ENCODE results near the gene UPK2.

The UPK2 gene

DNA sequence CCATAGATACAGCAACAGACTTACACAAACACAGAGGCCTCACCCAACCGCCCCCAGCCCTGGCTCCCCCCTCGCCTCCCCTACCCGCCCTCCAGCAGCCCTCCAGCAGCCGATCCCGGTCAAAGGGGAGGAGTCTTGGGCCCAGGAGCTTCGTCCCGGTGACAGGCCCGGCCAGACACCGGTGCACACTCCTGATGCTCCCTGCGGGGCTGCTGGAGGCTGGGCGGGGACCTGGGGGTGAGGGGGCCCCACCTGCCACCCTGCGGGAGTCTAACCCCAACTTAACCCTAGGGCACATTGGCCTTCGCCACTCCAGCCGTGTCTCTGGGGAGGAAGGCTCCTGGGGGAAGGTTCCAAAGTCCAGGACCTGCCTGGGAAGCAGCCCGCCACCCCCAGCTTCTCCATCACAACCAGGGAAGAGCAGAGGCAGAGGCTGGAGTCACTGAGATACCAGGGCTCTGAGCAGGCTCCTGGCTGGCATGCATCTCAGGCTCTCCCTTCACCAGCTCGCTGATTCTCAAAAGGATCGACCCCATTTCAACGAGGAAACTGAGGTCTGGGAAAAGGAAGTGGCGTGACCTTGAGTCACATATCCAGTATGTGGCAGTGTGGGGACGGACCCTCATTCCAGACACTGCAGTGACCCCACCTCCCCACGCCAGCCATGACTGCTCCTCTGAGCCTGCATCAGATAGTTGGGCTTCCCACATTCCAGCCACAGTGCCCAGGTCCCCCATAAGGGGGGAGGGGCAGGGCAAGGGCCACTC lies 44.8 kb upstream of the UPK2 start:
- Histone ChIP-seq H3K27ac (ENCODE audit: low read depth, low read length, poor library complexity, severe bottlenecking) (no peak overlapping the region), H3K4me3 (ENCODE audit: low read depth, low read length, poor library complexity, severe bottlenecking) (no peak overlapping the region), H3K9me2 (ENCODE audit: low read depth, low read length) (no peaks in the 10 kb centered on the region), H3K4me2 (ENCODE audit: low read length) (no peak overlapping the region), H3F3A (ENCODE audit: insufficient read depth, low read length) (no peaks in the 10 kb centered on the region), H3K4me1 (ENCODE audit: insufficient read depth, low read length, severe bottlenecking) (peaks cover 53% of the 10 kb centered on the region), H3K79me2 (ENCODE audit: insufficient read depth, low read length) (no peaks in the 10 kb centered on the region), H3K27me3 (ENCODE audit: insufficient read depth, low read length) (no peaks in the 10 kb centered on the region), H3K9ac (ENCODE audit: low read length) (no peak overlapping the region), H3K9me3 (ENCODE audit: low read length) (no peaks in the 10 kb centered on the region), H4K20me1 (ENCODE audit: insufficient read depth, low read length) (no peaks in the 10 kb centered on the region), H2AFZ (ENCODE audit: low read length) (no peak overlapping the region), H3K36me3 (ENCODE audit: insufficient read depth, low read length) (no peaks in the 10 kb centered on the region)
- TF ChIP-seq EZH2 (IDR thresholded peaks at IDR 0.05; ENCODE audit: borderline replicate concordance, low read length): no peak
- no peak for TF ChIP-seq CTCF (IDR thresholded peaks at IDR 0.05; ENCODE audit: low read length)

GRCh38 chr11:118911880-118912741 lies 44.0 kb upstream of the UPK2 start:
- peak overlapping the region; percentile 36; the same call in 1 of the 2 replicates for H3K9ac ChIP-seq (ENCODE audit: low read length)
- H3K27me3 ChIP-seq (ENCODE audit: insufficient read depth, low read length): no peaks in the 10 kb centered on the region
- no peaks in the 10 kb centered on the region for H3K9me2 ChIP-seq (ENCODE audit: low read depth, low read length)
- H3K4me1 ChIP-seq (ENCODE audit: insufficient read depth, low read length, severe bottlenecking): peaks cover 46% of the 10 kb centered on the region
- H3K4me3 ChIP-seq (ENCODE audit: low read depth, low read length, poor library complexity, severe bottlenecking): no peak overlapping the region
- peak overlapping the region; percentile 42; the same call in 1 of the 2 replicates for H3K4me2 ChIP-seq (ENCODE audit: low read length)
- no peaks in the 10 kb centered on the region for H3F3A ChIP-seq (ENCODE audit: insufficient read depth, low read length)
- TF ChIP-seq EZH2 (IDR thresholded peaks at IDR 0.05; ENCODE audit: borderline replicate concordance, low read length): no peak
- TF ChIP-seq CTCF (IDR thresholded peaks at IDR 0.05; ENCODE audit: low read length): no peak
- H3K79me2 ChIP-seq (ENCODE audit: insufficient read depth, low read length): no peaks in the 10 kb centered on the region
- H2AFZ ChIP-seq (ENCODE audit: low read length): no peak overlapping the region
- H3K9me3 ChIP-seq (ENCODE audit: low read length): no peaks in the 10 kb centered on the region
- H3K36me3 ChIP-seq (ENCODE audit: insufficient read depth, low read length): no peaks in the 10 kb centered on the region
- H3K27ac ChIP-seq (ENCODE audit: low read depth, low read length, poor library complexity, severe bottlenecking): peak overlapping the region; percentile 82
- H4K20me1 ChIP-seq (ENCODE audit: insufficient read depth, low read length): no peaks in the 10 kb centered on the region

GRCh38 chr11:118912742-118913410 lies 43.2 kb upstream of the UPK2 start:
- Histone ChIP-seq H2AFZ (ENCODE audit: low read length) (no peak overlapping the region), H4K20me1 (ENCODE audit: insufficient read depth, low read length) (no peaks in the 10 kb centered on the region), H3K4me3 (ENCODE audit: low read depth, low read length, poor library complexity, severe bottlenecking) (no peak overlapping the region), H3K4me2 (ENCODE audit: low read length) (peak overlapping the region; percentile 42; the same call in 1 of the 2 replicates), H3K9me2 (ENCODE audit: low read depth, low read length) (no peaks in the 10 kb centered on the region), H3K27ac (ENCODE audit: low read depth, low read length, poor library complexity, severe bottlenecking) (peak overlapping the region; percentile 82), H3F3A (ENCODE audit: insufficient read depth, low read length) (no peaks in the 10 kb centered on the region), H3K4me1 (ENCODE audit: insufficient read depth, low read length, severe bottlenecking) (peaks cover 43% of the 10 kb centered on the region), H3K9ac (ENCODE audit: low read length) (peak overlapping the region; percentile 36; the same call in 1 of the 2 replicates), H3K9me3 (ENCODE audit: low read length) (no peaks in the 10 kb centered on the region), H3K36me3 (ENCODE audit: insufficient read depth, low read length) (no peaks in the 10 kb centered on the region), H3K79me2 (ENCODE audit: insufficient read depth, low read length) (no peaks in the 10 kb centered on the region), H3K27me3 (ENCODE audit: insufficient read depth, low read length) (no peaks in the 10 kb centered on the region)
- TF ChIP-seq EZH2 (IDR thresholded peaks at IDR 0.05; ENCODE audit: borderline replicate concordance, low read length) (no peak), CTCF (IDR thresholded peaks at IDR 0.05; ENCODE audit: low read length) (no peak)

Data from OCI-LY1 (cell line).